HCEC 1CT (cell line): ENCODE results near the gene IL33.

Experiments used
- DNase-seq: peaks from one replicate; pipeline ENCODE4 v3.0.0-alpha.2; 2017

Gene IL33

GRCh38 chr9:6305954-6306563, 90.5 kb downstream of the IL33 start:
- DNase-seq = peak; percentile 61
